OCI-LY3 (cell line): ENCODE measurements around the gene GMCL2.
A peak's percentile ranks its signal among the peaks of the same experiment; 100 is the strongest.

Experiments
- CTCF ChIP-seq: fragments of 200-600, 300-600 bp; sonication (generic); IDR thresholded peaks from 2 replicates; pipeline ENCODE4 v1.5.1; 2014; ENCODE audit warnings: antibody characterized with exemption, low read length, low read depth
- EZH2phosphoT487 ChIP-seq: fragments of 200-600 bp; shearing (Covaris generic); IDR thresholded peaks from 2 replicates; pipeline ENCODE4 v1.6.1; 2018; ENCODE audit warnings: antibody characterized with exemption, mixed run types, low read depth

- TF ChIP-seq CTCF, result peak; percentile 17; the same call in 1 of the 2 replicates
- TF ChIP-seq EZH2phosphoT487, result no peak
Measured at GRCh38 chr5:178196986-178197385, 9.8 kb upstream of the GMCL2 start.
